Measurements from ENCODE around the gene CAT. TPM values are rescaled to one million over a fixed set of nuclear protein-coding genes. Genes with fewer than 3 reads are reported as not detected.

Gene CAT
- polyA plus RNA-seq, 1 of the 3 experiments (the other 2 are of a cell fraction), result 26.6 TPM

DNA sequence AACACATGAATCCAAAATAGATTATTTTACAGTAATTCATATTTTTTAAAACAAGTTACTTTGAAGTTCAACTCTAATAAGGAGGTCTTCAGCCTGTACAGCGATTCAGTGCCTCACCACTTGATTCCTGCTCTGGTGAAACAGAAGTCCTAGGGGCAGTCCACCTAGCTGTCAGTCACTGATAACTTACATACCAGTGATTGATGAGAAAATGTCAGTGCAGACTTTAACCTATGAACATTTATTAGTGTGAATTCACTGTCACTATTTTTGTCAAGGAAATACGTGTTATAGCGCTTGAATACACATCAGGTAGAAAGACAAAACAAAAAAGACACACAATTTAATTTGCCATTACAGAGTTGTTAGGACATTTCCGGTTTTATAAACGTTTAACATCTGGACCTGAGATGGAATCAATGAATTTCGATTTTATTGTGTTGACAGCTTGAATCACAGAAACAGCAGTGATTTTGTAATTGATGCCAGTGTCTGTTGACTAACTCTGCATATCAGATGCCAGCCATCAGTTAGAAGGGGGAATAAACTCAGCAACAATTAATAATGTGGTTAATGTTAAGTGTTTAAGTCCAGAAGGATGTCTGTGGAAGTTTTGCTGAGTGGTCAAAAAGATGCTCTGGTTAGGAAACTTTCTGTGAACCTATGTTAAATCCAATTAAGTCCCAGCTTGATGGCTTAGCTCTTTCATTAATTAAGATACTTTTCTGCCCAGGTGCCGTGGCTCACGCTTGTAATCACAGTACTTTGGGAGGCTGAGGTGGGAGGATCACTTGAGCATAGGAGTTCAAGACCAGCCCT, 40.3 kb downstream of the CAT start:
- Histone ChIP-seq H3K9me2 (no peaks in the 10 kb centered on the region), H4K20me1 (ENCODE audit: insufficient read depth) (no peaks in the 10 kb centered on the region), H3K4me2 (no peak overlapping the region), H3K4me3 (ENCODE audit: low read depth in 2 of 2, low read length in 1 of 2) (no peak overlapping the region), H2AFZ (ENCODE audit: low read depth) (no peak overlapping the region), H3K27me3 (ENCODE audit: insufficient read depth) (peaks cover 4% of the 10 kb centered on the region; the same call in 1 of the 2 replicates), H3K27ac (ENCODE audit: low read depth in 2 of 2, low read length in 1 of 2) (no peak overlapping the region), H3K9ac (no peak overlapping the region), H3K79me2 (ENCODE audit: insufficient read depth) (no peaks in the 10 kb centered on the region), H3K9me3 (no peaks in the 10 kb centered on the region), H3K36me3 (replicated peaks in 1 of 2; ENCODE audit: control insufficient read depth in 1 of 2, insufficient read depth in 2 of 2, low read length in 1 of 2) (no peaks in the 10 kb centered on the region), H3F3A (replicated peaks; ENCODE audit: insufficient read depth) (no peaks in the 10 kb centered on the region), H3K4me1 (ENCODE audit: control insufficient read depth in 1 of 2, insufficient read depth in 2 of 2, low read depth in 1 of 2, low read length in 1 of 2) (no peaks in the 10 kb centered on the region)
- ChIA-PET CTCF (interaction anchor here (1.3 to 4.2 kb wide), 5 partner anchors 8 to 113 kb away, joined by 4 to 30 read pairs (median 7); partner anchors contain the start of gene ELF5), POLR2A (no interaction called here)
- 18% methylated on average over 8 of the region's 8 CpGs for WGBS (ENCODE audit: low lambda C conversion rate)
- TF ChIP-seq NRF1 (IDR thresholded peaks at IDR 0.05; ENCODE audit: low read depth, low read length) (no peak), EP300 (IDR thresholded peaks at IDR 0.05; ENCODE audit: borderline replicate concordance in 1 of 2, low read depth in 1 of 2, low read length in 1 of 2) (peak in 1 of 2 experiments; percentile 16; a peak in 1 of 4 replicates), GATA2 (CRISPR knock-in tag; IDR thresholded peaks at IDR 0.05) (peak; percentile 34), RCOR1 (IDR thresholded peaks at IDR 0.05; ENCODE audit: low read length) (no peak)
- DNase-seq, result peak; percentile 32

DNA sequence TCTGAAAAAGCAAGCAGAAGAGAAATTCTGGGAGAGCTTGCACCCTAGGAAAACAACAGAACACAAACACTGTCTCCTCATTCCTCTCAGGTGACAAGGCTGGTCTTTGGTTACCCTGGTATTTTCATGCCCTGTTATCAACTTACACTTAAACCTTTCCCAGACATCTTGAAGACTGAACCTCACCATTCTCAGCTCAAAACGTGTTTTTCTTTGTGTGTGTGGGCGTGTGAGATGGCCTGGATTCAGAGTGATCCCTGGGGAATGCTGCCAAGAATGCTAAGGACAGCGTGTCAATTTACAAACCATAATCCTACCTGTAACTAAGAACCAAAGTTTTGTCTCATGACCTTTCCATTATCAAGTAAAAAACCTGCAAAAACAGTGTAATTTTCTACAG, 41.6 kb downstream of the CAT start:
- no peak overlapping the region for H3K27ac ChIP-seq (ENCODE audit: low read depth in 2 of 2, low read length in 1 of 2)
- H3K4me1 ChIP-seq (ENCODE audit: control insufficient read depth in 1 of 2, insufficient read depth in 2 of 2, low read depth in 1 of 2, low read length in 1 of 2), result no peaks in the 10 kb centered on the region
- H3K79me2 ChIP-seq (ENCODE audit: insufficient read depth), result no peaks in the 10 kb centered on the region
- no peak overlapping the region for H2AFZ ChIP-seq (ENCODE audit: low read depth)
- ChIA-PET POLR2A (no interaction called here), CTCF (interaction anchor here (0.5 to 4.2 kb wide), 6 partner anchors 9 to 492 kb away, joined by 3 to 30 read pairs (median 6); partner anchors contain the start of gene ELF5)
- no peak overlapping the region for H3K9ac ChIP-seq
- H3K4me3 ChIP-seq (ENCODE audit: low read depth in 2 of 2, low read length in 1 of 2), result no peak overlapping the region
- 44% methylated on average over 3 of the region's 3 CpGs for WGBS (ENCODE audit: low lambda C conversion rate)
- TF ChIP-seq, protein P1, sequence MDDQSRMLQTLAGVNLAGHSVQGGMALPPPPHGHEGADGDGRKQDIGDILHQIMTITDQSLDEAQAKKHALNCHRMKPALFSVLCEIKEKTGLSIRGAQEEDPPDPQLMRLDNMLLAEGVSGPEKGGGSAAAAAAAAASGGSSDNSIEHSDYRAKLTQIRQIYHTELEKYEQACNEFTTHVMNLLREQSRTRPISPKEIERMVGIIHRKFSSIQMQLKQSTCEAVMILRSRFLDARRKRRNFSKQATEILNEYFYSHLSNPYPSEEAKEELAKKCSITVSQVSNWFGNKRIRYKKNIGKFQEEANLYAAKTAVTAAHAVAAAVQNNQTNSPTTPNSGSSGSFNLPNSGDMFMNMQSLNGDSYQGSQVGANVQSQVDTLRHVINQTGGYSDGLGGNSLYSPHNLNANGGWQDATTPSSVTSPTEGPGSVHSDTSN (IDR thresholded peaks at IDR 0.05), result no peak
- TF ChIP-seq, protein P2, sequence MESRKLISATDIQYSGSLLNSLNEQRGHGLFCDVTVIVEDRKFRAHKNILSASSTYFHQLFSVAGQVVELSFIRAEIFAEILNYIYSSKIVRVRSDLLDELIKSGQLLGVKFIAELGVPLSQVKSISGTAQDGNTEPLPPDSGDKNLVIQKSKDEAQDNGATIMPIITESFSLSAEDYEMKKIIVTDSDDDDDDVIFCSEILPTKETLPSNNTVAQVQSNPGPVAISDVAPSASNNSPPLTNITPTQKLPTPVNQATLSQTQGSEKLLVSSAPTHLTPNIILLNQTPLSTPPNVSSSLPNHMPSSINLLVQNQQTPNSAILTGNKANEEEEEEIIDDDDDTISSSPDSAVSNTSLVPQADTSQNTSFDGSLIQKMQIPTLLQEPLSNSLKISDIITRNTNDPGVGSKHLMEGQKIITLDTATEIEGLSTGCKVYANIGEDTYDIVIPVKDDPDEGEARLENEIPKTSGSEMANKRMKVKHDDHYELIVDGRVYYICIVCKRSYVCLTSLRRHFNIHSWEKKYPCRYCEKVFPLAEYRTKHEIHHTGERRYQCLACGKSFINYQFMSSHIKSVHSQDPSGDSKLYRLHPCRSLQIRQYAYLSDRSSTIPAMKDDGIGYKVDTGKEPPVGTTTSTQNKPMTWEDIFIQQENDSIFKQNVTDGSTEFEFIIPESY (IDR thresholded peaks at IDR 0.05; ENCODE audit: borderline replicate concordance, low read depth), result no peak
- TF ChIP-seq EP300 (IDR thresholded peaks at IDR 0.05; ENCODE audit: borderline replicate concordance in 1 of 2, low read depth in 1 of 2, low read length in 1 of 2) (no peak), NFIC (IDR thresholded peaks at IDR 0.05; ENCODE audit: borderline replicate concordance) (no peak), SIN3A (IDR thresholded peaks at IDR 0.05; ENCODE audit: borderline replicate concordance, low read depth, low read length) (no peak), EZH2phosphoT487 (IDR thresholded peaks at IDR 0.05; ENCODE audit: borderline replicate concordance, low read depth) (no peak)
- TF ChIP-seq, protein P3, sequence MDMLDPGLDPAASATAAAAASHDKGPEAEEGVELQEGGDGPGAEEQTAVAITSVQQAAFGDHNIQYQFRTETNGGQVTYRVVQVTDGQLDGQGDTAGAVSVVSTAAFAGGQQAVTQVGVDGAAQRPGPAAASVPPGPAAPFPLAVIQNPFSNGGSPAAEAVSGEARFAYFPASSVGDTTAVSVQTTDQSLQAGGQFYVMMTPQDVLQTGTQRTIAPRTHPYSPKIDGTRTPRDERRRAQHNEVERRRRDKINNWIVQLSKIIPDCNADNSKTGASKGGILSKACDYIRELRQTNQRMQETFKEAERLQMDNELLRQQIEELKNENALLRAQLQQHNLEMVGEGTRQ (IDR thresholded peaks at IDR 0.05; ENCODE audit: borderline replicate concordance, low read depth, low read length), result no peak
- H3K9me2 ChIP-seq, result no peaks in the 10 kb centered on the region
- H3F3A ChIP-seq (replicated peaks; ENCODE audit: insufficient read depth), result no peaks in the 10 kb centered on the region
- H3K36me3 ChIP-seq (replicated peaks in 1 of 2; ENCODE audit: control insufficient read depth in 1 of 2, insufficient read depth in 2 of 2, low read length in 1 of 2), result no peaks in the 10 kb centered on the region
- DNase-seq, result no peak
- H3K27me3 ChIP-seq (ENCODE audit: insufficient read depth), result peaks cover 4% of the 10 kb centered on the region; the same call in 1 of the 2 replicates
- H4K20me1 ChIP-seq (ENCODE audit: insufficient read depth), result no peaks in the 10 kb centered on the region
- no peak overlapping the region for H3K4me2 ChIP-seq
- H3K9me3 ChIP-seq, result no peaks in the 10 kb centered on the region
